Fibroblast of skin of scalp (primary cell): Measurements from ENCODE around the gene TMEM209.

Experiments used
- DNase-seq: peaks from one replicate; pipeline ENCODE4 v3.0.0-alpha.2; 2013

The TMEM209 gene

DNA sequence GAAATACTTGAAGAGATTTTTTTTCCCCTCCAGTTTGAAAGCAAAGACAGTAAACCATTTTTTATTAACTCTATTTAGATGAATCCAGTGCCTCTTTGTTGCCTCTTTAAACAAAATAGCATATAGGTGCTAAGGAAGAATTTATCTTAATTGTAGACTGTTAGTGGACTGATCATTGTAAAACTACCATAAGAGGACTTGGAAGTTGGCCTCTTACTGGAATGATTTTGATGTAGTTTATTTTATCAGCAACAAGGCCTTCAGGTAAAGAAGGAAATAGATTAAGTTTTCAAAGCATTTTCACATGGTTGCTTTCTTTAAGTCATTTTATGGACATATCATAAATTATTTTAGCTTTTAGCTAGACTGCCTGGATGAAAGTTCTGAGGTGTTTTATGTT lies 81.7 kb downstream of the TMEM209 start:
- no peak for DNase-seq

GRCh38 chr7:130118801-130119200 lies 86.4 kb downstream of the TMEM209 start:
- DNase-seq: no peak

- DNase-seq: no peak
Measured at GRCh38 chr7:130118294-130118693, 86.9 kb downstream of the TMEM209 start.

DNA sequence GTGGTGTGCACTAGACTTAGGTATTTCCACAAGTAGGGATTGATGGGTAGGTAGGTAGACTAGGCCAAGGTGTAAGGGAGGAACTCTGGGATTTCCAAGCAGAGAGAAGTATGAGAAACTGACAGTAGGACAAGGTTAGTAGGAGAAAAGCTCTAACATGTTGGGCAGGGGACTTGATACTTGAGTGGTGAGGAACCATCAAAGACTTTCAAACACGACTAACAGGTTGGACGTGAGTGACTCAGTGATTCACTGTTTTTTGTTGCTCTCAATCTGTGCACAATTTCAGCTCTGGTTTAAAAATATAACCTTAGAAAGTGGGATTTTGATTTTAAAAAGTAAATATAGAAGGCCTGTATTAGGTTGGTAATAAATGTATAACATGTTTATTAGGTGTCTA lies 90.4 kb downstream of the TMEM209 start:
- DNase-seq: no peak
